Cardiac septum (tissue), 1 donor: Measurements from ENCODE around the gene KANK2. TPM values are rescaled to one million over a fixed set of nuclear protein-coding genes. Genes with fewer than 3 reads are reported as not detected.

ENCODE experiments used
- DNase-seq: peaks from one replicate; pipeline ENCODE4 v3.0.0-alpha.2; 2020; ENCODE audit warnings: low spot score
- intact Hi-C: fragments of 100-400 bp; cut with DNase I; formaldehyde crosslinking; loops from one replicate; pipeline ENCODE4 v1.14.0; 2022
- long read RNA-seq: library from polyadenylated mRNA; unstranded; transcript quantifications from one replicate; pipeline ENCODE4 v2.0.0, GENCODE V29; 2021
- total RNA-seq: library from RNA; stranded (reverse); fragmentation: NEBNext Ultra II Directional; extraction: Animal tissue kit (Norgen Biotek cat#: 25700); gene quantifications from one replicate; pipeline ENCODE4 v1.2.1, GENCODE V29; 2021
- donor health status: DM: no; HTN: no; CAD: no.

Gene KANK2
- 499 TPM for total RNA-seq
- long read RNA-seq, full-length matches to known transcripts = 42 of 584 reads
- long read RNA-seq, partial matches to known transcripts = 215 of 584 reads
- long read RNA-seq, other reads (novel, unspliced or antisense) = 327 of 584 reads

- peak; percentile 92 for DNase-seq
- intact Hi-C loops = no loop called here
Observed at GRCh38 chr19:11197291-11198174, at the start of gene KANK2. KANK2 (minus strand) TSS chr19:11197545; CDS start chr19:11194511, 3,034 bp downstream.

DNA sequence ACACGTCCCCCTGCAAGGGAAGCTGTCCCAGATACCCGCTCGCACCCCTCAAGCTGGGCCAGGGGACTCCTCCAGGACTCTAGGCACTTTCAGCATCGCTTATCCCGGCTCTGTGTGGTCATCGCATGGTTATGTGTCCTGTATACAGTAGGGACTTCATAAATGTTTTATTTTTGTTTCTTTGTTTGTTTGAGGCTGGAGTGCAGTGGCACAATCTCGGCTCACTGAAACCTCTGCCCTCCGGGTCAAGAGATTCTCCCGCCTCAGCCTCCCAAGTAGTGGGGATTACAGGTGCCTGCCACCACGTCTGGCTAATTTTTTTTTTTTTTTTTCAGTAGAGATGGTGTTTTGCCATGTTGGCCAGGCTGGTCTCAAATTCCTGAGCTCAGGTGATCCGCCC lies 49.6 kb upstream of the KANK2 start:
- no peak for DNase-seq
- intact Hi-C loops = no loop called here

DNA sequence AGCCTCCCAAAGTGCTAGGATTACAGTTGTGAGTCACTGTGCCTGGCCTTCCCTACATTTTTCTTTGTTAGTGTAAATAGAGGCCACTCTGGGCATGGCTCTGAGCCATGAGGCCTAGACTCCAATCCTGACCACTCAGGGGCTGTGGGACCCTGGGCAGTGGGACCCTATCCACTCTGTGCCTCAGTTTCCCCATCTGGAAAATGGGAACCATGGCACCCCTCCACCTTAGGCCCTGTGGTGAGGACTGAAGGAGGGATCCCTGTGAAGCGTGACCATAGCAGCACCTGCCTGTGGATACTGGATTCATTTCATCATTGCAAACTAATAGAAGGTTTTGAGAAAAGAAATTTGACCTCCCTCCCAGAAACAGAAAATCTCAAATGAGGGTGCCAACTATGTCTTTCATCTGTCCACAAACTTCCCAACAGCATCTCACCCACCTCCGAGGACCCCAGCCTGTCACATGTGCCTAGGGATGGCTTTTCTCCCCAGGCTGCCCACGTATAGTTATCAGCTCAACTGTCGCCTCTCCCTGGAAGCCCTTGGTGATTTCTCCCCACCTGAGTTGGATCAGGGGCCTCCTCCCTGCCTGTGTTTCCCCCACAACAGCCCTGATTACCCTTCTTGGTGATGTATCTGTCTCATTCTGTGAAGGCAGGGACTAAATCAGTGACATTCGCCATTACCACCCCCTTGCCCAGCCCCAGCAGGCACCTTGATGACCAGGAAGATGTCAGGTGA lies 47.7 kb upstream of the KANK2 start:
- intact Hi-C loops = loop anchor here (5.0 kb wide), 1 partner anchor 42 kb away; no protein-coding TSS in a partner anchor
- DNase-seq = no peak

- intact Hi-C loops = loop anchor here (5.0 kb wide), 1 partner anchor 44 kb away; no protein-coding TSS in a partner anchor
- no peak for DNase-seq
Observed at GRCh38 chr19:11243798-11244169, 46.4 kb upstream of the KANK2 start.

DNA sequence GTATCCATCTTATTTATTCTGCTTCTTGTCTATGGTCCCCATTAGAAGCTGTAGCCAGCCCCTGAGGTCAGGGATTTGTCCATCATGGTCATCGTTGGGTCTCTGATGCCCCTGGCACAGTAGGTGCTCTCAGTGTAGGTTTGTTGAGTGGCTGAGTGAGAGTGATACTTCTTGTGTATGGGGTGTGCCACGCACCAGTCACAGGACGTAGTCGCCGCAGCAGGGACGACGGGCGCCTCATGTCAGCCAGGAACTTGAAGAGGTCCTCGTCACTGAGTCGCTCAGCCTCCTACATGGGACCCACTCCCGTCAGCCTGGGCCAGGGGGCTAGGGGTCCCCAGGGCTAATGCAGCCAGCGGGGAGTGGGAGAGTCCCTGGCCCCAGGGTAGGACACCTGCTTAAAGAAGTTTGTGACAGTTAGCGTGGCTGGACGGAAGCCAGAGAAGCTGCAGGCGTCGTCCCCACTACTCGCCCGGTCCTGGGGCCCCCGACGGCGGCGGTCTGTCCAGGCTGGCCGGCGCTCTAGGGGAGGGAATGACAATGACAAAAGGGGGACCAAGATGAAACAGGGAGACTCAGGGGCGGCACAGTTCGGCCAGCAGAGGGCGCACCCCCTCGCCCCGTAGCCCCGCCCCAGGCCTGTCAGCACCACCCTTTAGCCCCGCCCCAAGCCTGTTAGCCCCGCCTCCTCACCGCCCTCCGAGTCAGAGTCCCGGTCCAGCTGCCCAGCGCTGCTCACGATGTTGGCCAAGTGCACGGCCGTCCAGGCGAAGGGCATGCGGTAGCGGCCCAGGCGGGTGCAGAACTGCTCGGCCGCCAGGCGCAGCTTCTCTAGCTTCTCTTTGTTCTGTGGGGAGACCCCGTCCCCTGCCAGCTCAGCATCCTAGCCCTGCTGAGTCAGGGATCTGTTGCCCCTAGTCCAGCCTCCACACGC lies 45.8 kb upstream of the KANK2 start:
- peak; percentile 97 for DNase-seq
- intact Hi-C loops = loop anchor here (5.0 kb wide), 1 partner anchor 44 kb away; no protein-coding TSS in a partner anchor

- intact Hi-C loops = loop anchor here (5.0 kb wide), 1 partner anchor 45 kb away; no protein-coding TSS in a partner anchor
Observed at GRCh38 chr19:11242025-11242424, 44.7 kb upstream of the KANK2 start.

DNA sequence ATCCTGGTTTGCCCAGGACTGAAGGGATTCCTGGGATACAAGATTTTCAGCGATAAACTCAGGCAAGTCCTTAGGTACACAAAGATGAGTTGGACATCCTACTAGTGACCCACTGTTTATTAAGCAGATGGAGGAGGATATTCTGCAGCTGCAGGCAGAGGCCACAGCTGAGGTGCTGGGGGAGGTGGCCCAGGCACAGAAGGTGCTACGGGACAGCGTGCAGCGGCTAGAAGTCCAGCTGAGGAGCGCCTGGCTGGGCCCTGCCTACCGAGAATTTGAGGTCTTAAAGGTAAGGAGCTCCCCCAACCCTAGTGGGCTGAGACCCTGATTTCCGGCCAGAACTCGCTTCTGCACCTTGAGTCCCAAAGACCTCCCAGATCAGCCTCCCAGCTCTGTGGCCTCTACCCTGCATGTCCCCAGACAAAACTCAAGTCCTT lies 42.7 kb upstream of the KANK2 start:
- intact Hi-C loops = loop anchor here (5.0 kb wide), 1 partner anchor 47 kb away; no protein-coding TSS in a partner anchor
- no peak for DNase-seq

More at GRCh38 chr19:11242025-11242424, 44.7 kb upstream of the KANK2 start:
- no peak for DNase-seq

DNA sequence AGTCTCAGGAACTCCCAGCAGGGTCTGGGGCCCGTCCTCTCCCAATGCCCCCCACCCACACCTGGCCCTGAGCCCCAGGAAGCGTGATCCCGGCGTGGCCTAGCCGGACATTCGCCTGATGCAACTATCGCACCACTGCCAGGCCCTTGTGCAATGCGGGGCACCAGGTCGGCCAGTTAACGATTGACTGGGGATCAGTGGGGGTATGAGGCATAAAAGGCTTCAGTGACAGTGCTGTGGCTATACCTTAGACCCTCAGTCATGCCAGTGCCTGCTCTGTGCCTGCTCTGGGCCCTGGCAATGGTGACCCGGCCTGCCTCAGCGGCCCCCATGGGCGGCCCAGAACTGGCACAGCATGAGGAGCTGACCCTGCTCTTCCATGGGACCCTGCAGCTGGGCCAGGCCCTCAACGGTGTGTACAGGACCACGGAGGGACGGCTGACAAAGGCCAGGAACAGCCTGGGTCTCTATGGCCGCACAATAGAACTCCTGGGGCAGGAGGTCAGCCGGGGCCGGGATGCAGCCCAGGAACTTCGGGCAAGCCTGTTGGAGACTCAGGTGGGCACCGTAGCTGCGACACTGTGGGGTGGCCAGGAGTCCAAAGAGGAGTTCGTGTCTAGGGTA lies 42.1 kb upstream of the KANK2 start, which contains the start of gene ANGPTL8:
TSS of gene ANGPTL8 (plus strand) at position 243 of the 624 bp plus-strand sequence. CDS start at position 262, 19 bp downstream.
- intact Hi-C loops = no loop called here
- DNase-seq = no peak

DNA sequence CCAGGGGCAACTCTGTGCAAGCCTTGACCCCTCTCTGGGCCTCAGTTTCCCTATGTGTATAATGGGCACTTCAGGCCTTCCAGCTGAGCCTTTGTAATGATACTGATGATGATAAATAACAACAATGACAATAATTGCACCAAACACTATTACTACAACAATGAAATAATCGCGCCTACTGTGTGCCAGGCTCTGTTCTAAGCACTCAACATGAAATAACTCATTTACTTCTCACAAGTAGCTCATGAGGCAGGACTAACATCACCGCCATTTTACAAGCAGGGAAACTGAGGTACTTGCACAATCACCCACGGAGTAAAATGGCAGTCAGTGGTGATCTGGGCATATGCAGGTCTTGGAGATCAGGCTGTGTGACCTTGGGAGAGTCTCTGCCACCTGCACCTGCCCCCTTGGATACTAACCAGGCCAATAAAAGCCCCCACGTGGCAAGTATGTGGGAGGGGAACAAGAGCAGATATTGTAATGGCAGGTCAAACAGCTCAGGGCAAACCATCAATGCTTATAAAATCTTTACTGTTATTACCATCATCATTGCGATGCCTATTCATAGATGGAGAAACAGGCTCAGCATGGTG lies 41.5 kb upstream of the KANK2 start:
- no peak for DNase-seq
- intact Hi-C loops = no loop called here

- intact Hi-C loops = no loop called here
- no peak for DNase-seq
Observed at GRCh38 chr19:11238041-11238440, 40.7 kb upstream of the KANK2 start.

GRCh38 chr19:11237321-11237720 lies 40.0 kb upstream of the KANK2 start:
- no peak for DNase-seq
- intact Hi-C loops = no loop called here

GRCh38 chr19:11236324-11237301 lies 39.3 kb upstream of the KANK2 start:
- intact Hi-C loops = no loop called here
- no peak for DNase-seq

- intact Hi-C loops = no loop called here
- DNase-seq = no peak
Observed at GRCh38 chr19:11234486-11235075, 37.2 kb upstream of the KANK2 start.

GRCh38 chr19:11233073-11233472 lies 35.7 kb upstream of the KANK2 start:
- DNase-seq = no peak

GRCh38 chr19:11232555-11232954 lies 35.2 kb upstream of the KANK2 start:
- DNase-seq = no peak
- intact Hi-C loops = no loop called here

More at GRCh38 chr19:11233073-11233472, 35.7 kb upstream of the KANK2 start:
- intact Hi-C loops = no loop called here

DNA sequence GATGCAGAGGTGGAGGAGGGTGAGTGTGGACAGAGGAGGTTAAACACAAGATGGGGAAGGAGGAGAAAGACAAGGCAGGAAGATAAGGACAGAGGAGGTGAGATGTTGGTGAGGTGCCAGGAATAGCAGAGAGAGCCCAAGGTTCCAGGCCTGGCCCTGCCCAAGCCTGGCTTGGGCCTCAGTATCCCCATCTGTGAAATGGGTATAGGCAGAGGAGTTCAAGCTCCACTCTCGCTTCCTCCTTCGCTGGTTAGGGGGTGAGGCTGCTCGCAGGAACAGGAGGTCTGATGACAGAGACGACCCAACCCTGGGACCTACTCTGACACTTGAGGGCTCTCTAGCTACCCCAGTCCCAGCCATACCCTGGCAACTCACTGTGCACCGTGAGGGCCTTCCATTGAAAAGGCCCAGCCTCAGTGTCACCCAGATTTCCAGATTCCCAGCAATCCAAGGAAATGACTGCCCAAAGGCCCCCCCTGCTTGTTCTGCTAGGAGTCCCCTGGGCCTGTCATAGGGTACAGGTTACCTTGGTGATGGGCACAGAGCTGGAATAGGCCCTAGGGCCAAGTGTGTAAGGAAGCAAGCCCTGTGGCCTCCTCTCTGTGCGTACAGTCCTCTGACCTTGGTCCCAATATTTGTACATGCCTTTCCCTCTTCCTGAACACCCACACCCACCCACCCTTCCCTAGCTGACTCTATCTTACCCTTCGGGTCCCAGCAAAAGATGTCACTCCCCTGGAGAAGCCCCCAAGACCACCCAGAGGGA lies 33.5 kb upstream of the KANK2 start:
- no peak for DNase-seq
- intact Hi-C loops = no loop called here
